RWPE2 (cell line): ENCODE data around the gene SFXN2.
A peak's percentile ranks its signal among the peaks of the same experiment; 100 is the strongest.

Source experiments
- ATAC-seq: fragments of 200-7000 bp; cut with Tn5 transposase; 3 replicates; pipeline ENCODE4 v1.9.1; 2021; ENCODE audit warnings: low read depth
- DNase-seq: peaks from one replicate; pipeline ENCODE4 v3.0.0-alpha.2; 2020; ENCODE audit warnings: low spot score
- H3K27ac ChIP-seq: fragments of 450-650 bp; 2 replicates; pipeline ENCODE4 v1.5.1; 2017; ENCODE audit warnings: mild to moderate bottlenecking; ENCODE audit not compliant: poor library complexity, severe bottlenecking
- H3K27me3 ChIP-seq: fragments of 250-450 bp; sonication (Bioruptor Pico); 2 replicates; pipeline ENCODE4 v1.5.1; 2021; ENCODE audit warnings: mild to moderate bottlenecking, moderate library complexity; ENCODE audit not compliant: insufficient read depth, poor library complexity, severe bottlenecking
- H3K36me3 ChIP-seq: fragments of 250-450 bp; sonication (Bioruptor Pico); 2 replicates; pipeline ENCODE4 v1.5.1; 2020; ENCODE audit warnings: low read depth, mild to moderate bottlenecking, moderate library complexity
- H3K4me1 ChIP-seq: fragments of 250-450 bp; sonication (Bioruptor Pico); 2 replicates; pipeline ENCODE4 v1.5.1; 2021; ENCODE audit warnings: mild to moderate bottlenecking, moderate library complexity; ENCODE audit not compliant: insufficient read depth, poor library complexity, severe bottlenecking
- H3K4me3 ChIP-seq: fragments of 250-450 bp; sonication (Bioruptor Pico); 2 replicates; pipeline ENCODE4 v1.5.1; 2021; ENCODE audit warnings: mild to moderate bottlenecking, moderate library complexity; ENCODE audit not compliant: severe bottlenecking
- H3K9me3 ChIP-seq: fragments of 250-450 bp; sonication (Bioruptor Pico); 2 replicates; pipeline ENCODE4 v1.5.1; 2021; ENCODE audit warnings: mild to moderate bottlenecking, moderate library complexity; ENCODE audit not compliant: severe bottlenecking
- CTCF ChIP-seq: fragments of 450-650 bp; IDR thresholded peaks from one replicate; pipeline ENCODE4 v1.5.1; 2017; ENCODE audit warnings: mild to moderate bottlenecking, moderate library complexity; ENCODE audit not compliant: poor library complexity, severe bottlenecking

SFXN2 gene

GRCh38 chr10:102669206-102670064 lies 45.0 kb upstream of the SFXN2 start:
- peak; percentile 72 for ATAC-seq
- TF ChIP-seq CTCF: peak; percentile 42
- no peak overlapping the region for H3K4me3 ChIP-seq
- no peaks in the 10 kb centered on the region for H3K36me3 ChIP-seq
- H3K9me3 ChIP-seq: no peaks in the 10 kb centered on the region
- no peaks in the 10 kb centered on the region for H3K27me3 ChIP-seq
- H3K4me1 ChIP-seq: peaks cover 22% of the 10 kb centered on the region
- peak overlapping the region; percentile 22 for H3K27ac ChIP-seq
- DNase-seq: no peak

GRCh38 chr10:102670065-102670670 lies 44.3 kb upstream of the SFXN2 start:
- no peak for DNase-seq
- no peaks in the 10 kb centered on the region for H3K27me3 ChIP-seq
- no peaks in the 10 kb centered on the region for H3K36me3 ChIP-seq
- no peak overlapping the region for H3K4me3 ChIP-seq
- no peaks in the 10 kb centered on the region for H3K9me3 ChIP-seq
- H3K27ac ChIP-seq: peak overlapping the region; percentile 22
- no peak for ATAC-seq
- TF ChIP-seq CTCF: no peak
- H3K4me1 ChIP-seq: peaks cover 30% of the 10 kb centered on the region

GRCh38 chr10:102670871-102671434 lies 43.5 kb upstream of the SFXN2 start:
- TF ChIP-seq CTCF: no peak
- H3K27me3 ChIP-seq: no peaks in the 10 kb centered on the region
- no peaks in the 10 kb centered on the region for H3K36me3 ChIP-seq
- no peak for DNase-seq
- peaks cover 37% of the 10 kb centered on the region for H3K4me1 ChIP-seq
- ATAC-seq: no peak
- no peaks in the 10 kb centered on the region for H3K9me3 ChIP-seq
- no peak overlapping the region for H3K4me3 ChIP-seq
- H3K27ac ChIP-seq: no peak overlapping the region

DNA sequence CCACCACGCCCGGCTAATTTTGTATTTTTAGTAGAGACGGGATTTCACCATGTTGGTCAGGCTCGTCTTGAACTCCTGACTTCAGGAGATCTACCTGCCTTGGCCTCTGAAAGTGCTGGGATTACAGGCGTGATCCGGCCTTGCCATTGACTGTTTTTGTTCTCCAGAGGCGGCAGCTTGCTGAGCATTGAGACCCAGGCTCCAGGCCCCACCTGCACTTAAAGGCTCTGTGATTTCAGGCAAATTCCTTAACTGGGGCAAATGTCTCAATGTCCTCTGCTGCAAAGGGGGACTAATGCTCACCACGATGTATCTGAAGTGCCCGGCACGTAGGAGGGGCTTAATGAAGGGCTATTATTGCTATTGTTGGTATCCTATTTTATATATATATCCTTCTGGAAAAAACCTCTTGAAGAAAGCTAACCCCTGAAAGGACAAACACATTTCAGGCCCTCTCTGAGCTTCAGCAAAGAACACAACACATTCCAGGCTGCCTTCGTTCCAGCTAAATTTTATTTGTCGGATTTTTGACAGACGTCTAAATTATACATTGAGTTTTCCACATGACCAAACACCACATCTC lies 41.1 kb upstream of the SFXN2 start:
- H3K4me1 ChIP-seq: peaks cover 38% of the 10 kb centered on the region
- H3K4me3 ChIP-seq: no peak overlapping the region
- no peak for DNase-seq
- H3K27me3 ChIP-seq: no peaks in the 10 kb centered on the region
- peak overlapping the region; percentile 40 for H3K27ac ChIP-seq
- TF ChIP-seq CTCF: no peak
- no peaks in the 10 kb centered on the region for H3K9me3 ChIP-seq
- no peaks in the 10 kb centered on the region for H3K36me3 ChIP-seq
- ATAC-seq: no peak
